SK-N-SH (cell line): Measurements from ENCODE around the gene FAM228B. TPM values are rescaled to one million over a fixed set of nuclear protein-coding genes. Genes with fewer than 3 reads are reported as not detected.

Source experiments
- CTCF ChIA-PET: fragments of 300-600, 350-600 bp; formaldehyde crosslinking; extraction: SDS; loops from one replicate; lab custom pipeline; 2021; lab: Yijun Ruan, JAX
- POLR2A ChIA-PET: fragments of 350-600 bp; sonication (Branson Sonifier 250); formaldehyde crosslinking; extraction: SDS; loops from one replicate; lab custom pipeline; 2020; ENCODE audit warnings: antibody characterized with exemption, inconsistent platforms; lab: Yijun Ruan, JAX
- DNase-seq: peaks from one replicate; pipeline ENCODE4 v3.0.0; 2012
- H2AFZ ChIP-seq: fragments of 200-600 bp; sonication (generic); 2 replicates; pipeline ENCODE4 v1.8.1; 2016; ENCODE audit warnings: antibody characterized with exemption, mild to moderate bottlenecking, low read depth
- H3F3A ChIP-seq: fragments of 200-600 bp; sonication (generic); replicated peaks from 2 replicates; pipeline ENCODE3; 2016; ENCODE audit warnings: antibody characterized with exemption, mild to moderate bottlenecking; ENCODE audit not compliant: insufficient read depth
- H3K27ac ChIP-seq, 2 experiments: fragments of 200-500 bp in 1 of 2; fragments of 200-600 bp in 1 of 2; sonication (Bioruptor generic) in 1 of 2; sonication (generic), shearing (Covaris generic) in 1 of 2; 2 replicates each; pipeline versions ENCODE4 v1.5.1 to v1.6.1; 2014 to 2016; ENCODE audit warnings: low read depth in 2 of 2, inconsistent platforms in 1 of 2, low read length in 1 of 2, mild to moderate bottlenecking in 1 of 2, mixed read lengths in 1 of 2
- H3K27me3 ChIP-seq: fragments of 200-600 bp; sonication (generic), shearing (Covaris generic); 2 replicates; pipeline ENCODE4 v1.6.1; 2016; ENCODE audit warnings: mixed run types; ENCODE audit not compliant: insufficient read depth
- H3K36me3 ChIP-seq, 2 experiments: fragments of 200-500 bp in 1 of 2; fragments of 200-600 bp in 1 of 2; sonication (Bioruptor generic) in 1 of 2; sonication (generic) in 1 of 2; replicated peaks in 1 of 2; 2 replicates each; pipeline versions ENCODE3 to v1.5.1; 2014 to 2016; ENCODE audit warnings: low read length in 1 of 2, mild to moderate bottlenecking in 1 of 2; ENCODE audit not compliant: insufficient read depth in 2 of 2, control insufficient read depth in 1 of 2
- H3K4me1 ChIP-seq, 2 experiments: fragments of 200-500 bp in 1 of 2; fragments of 200-600 bp in 1 of 2; sonication (Bioruptor generic) in 1 of 2; sonication (generic), shearing (Covaris generic) in 1 of 2; 2 replicates each; pipeline versions ENCODE4 v1.5.1 to v1.6.1; 2014 to 2016; ENCODE audit warnings: low read depth in 1 of 2, low read length in 1 of 2, mixed run types in 1 of 2; ENCODE audit not compliant: insufficient read depth in 2 of 2, control insufficient read depth in 1 of 2
- H3K4me2 ChIP-seq: fragments of 200-600 bp; sonication (generic), shearing (Covaris generic); 2 replicates; pipeline ENCODE4 v1.6.1; 2017; ENCODE audit warnings: mixed run types
- H3K4me3 ChIP-seq, 2 experiments: fragments of 200-500 bp in 1 of 2; fragments of 200-600 bp in 1 of 2; sonication (Bioruptor generic) in 1 of 2; sonication (generic), shearing (Covaris generic) in 1 of 2; 2 replicates each; pipeline versions ENCODE4 v1.5.1 to v1.8.1; 2014 to 2016; ENCODE audit warnings: low read depth in 2 of 2, inconsistent platforms in 1 of 2, low read length in 1 of 2, mild to moderate bottlenecking in 1 of 2, mixed read lengths in 1 of 2, moderate library complexity in 1 of 2
- H3K79me2 ChIP-seq: fragments of 200-600 bp; sonication (generic); 2 replicates; pipeline ENCODE4 v1.8.1; 2017; ENCODE audit warnings: mild to moderate bottlenecking; ENCODE audit not compliant: insufficient read depth
- H3K9ac ChIP-seq: fragments of 200-600 bp; sonication (generic); 2 replicates; pipeline ENCODE4 v1.6.1; 2017; ENCODE audit warnings: mixed run types
- H3K9me2 ChIP-seq: fragments of 200-600 bp; sonication (generic); 2 replicates; pipeline ENCODE4 v1.6.1; 2017; ENCODE audit warnings: mixed run types
- H3K9me3 ChIP-seq: fragments of 200-600 bp; sonication (generic); 2 replicates; pipeline ENCODE4 v1.6.1; 2017; ENCODE audit warnings: mixed run types, mild to moderate bottlenecking, moderate library complexity
- H4K20me1 ChIP-seq: fragments of 200-600 bp; sonication (generic); 2 replicates; pipeline ENCODE4 v1.6.1; 2017; ENCODE audit warnings: mild to moderate bottlenecking, mixed run types; ENCODE audit not compliant: insufficient read depth
- CHD2 ChIP-seq: fragments of 150-350 bp; IDR thresholded peaks from 2 replicates; pipeline ENCODE4 v1.6.1; 2018; ENCODE audit warnings: low read length; ENCODE audit not compliant: partially characterized antibody
- EP300 ChIP-seq, 2 experiments: IDR thresholded peaks; 2 replicates each; pipeline versions ENCODE4 v1.4.0 to v1.6.1; 2012; ENCODE audit warnings: borderline replicate concordance in 1 of 2, low read depth in 1 of 2, low read length in 1 of 2
- FOSL2 ChIP-seq: IDR thresholded peaks from 2 replicates; pipeline ENCODE4 v1.4.0; 2012; ENCODE audit warnings: low read depth, mild to moderate bottlenecking, moderate library complexity, borderline replicate concordance
- FOXJ3 ChIP-seq: sonication (generic); formaldehyde crosslinking; IDR thresholded peaks from 2 replicates; pipeline ENCODE4 v1.5.1; 2020; ENCODE audit warnings: mild to moderate bottlenecking, missing genetic modification reagents
- FOXM1 ChIP-seq: IDR thresholded peaks from 2 replicates; pipeline ENCODE4 v1.4.0; 2012; ENCODE audit warnings: low read depth, mild to moderate bottlenecking
- GABPA ChIP-seq: IDR thresholded peaks from 2 replicates; pipeline ENCODE4 v1.4.0; 2012; ENCODE audit warnings: low read depth, mild to moderate bottlenecking
- GATA2 ChIP-seq: sonication (generic); formaldehyde crosslinking; IDR thresholded peaks from 2 replicates; pipeline ENCODE4 v1.5.0; 2020; ENCODE audit warnings: mild to moderate bottlenecking, missing genetic modification reagents
- MEF2A ChIP-seq: IDR thresholded peaks from 2 replicates; pipeline ENCODE4 v1.4.0; 2012; ENCODE audit warnings: low read depth, borderline replicate concordance
- NRF1 ChIP-seq: IDR thresholded peaks from 2 replicates; pipeline ENCODE4 v1.6.1; 2012; ENCODE audit warnings: low read depth, mild to moderate bottlenecking, low read length
- POLR2AphosphoS5 ChIP-seq: IDR thresholded peaks from 2 replicates; pipeline ENCODE4 v1.6.1; 2012; ENCODE audit warnings: low read depth, low read length
- RAD21 ChIP-seq: IDR thresholded peaks from 2 replicates; pipeline ENCODE4 v1.6.1; 2012; ENCODE audit warnings: mild to moderate bottlenecking, low read length
- RFX5 ChIP-seq: IDR thresholded peaks from 2 replicates; pipeline ENCODE4 v1.6.1; 2012; ENCODE audit warnings: mild to moderate bottlenecking, improper control_type of control experiment, low read length
- SIN3A ChIP-seq: IDR thresholded peaks from 2 replicates; pipeline ENCODE4 v1.6.1; 2012; ENCODE audit warnings: low read depth, mild to moderate bottlenecking, low read length, moderate library complexity, borderline replicate concordance
- SMC3 ChIP-seq: IDR thresholded peaks from 2 replicates; pipeline ENCODE4 v1.6.1; 2012; ENCODE audit warnings: low read depth, low read length, improper control_type of control experiment
- TCF12 ChIP-seq: IDR thresholded peaks from 2 replicates; pipeline ENCODE4 v1.4.0; 2012
- TEAD4 ChIP-seq: IDR thresholded peaks from 2 replicates; pipeline ENCODE4 v1.4.0; 2012; ENCODE audit warnings: mild to moderate bottlenecking, borderline replicate concordance; ENCODE audit not compliant: insufficient read depth
- WGBS: methylation state at CpG from one replicate; pipeline ENCODE4 v1.1.6; 2017; ENCODE audit warnings: low lambda C conversion rate; 5-methylcytosine and 5-hydroxymethylcytosine counted together
- polyA plus RNA-seq, 3 experiments: library from polyadenylated mRNA; depleted of rRNA; stranded (reverse); fragments of >200 nt; gene quantifications; 2 replicates each; pipeline ENCODE4 v1.2.3, GENCODE V29; 2012
- TF ChIP-seq, protein P1 (sequence below): IDR thresholded peaks from 2 replicates; pipeline ENCODE4; 2012
- TF ChIP-seq, protein P2 (sequence below): fragments of 200-600 bp; sonication (generic); IDR thresholded peaks from 2 replicates; pipeline ENCODE4 v1.6.1; 2017; ENCODE audit warnings: antibody characterized with exemption, mild to moderate bottlenecking, moderate library complexity
- TF ChIP-seq, protein P3 (sequence below): fragments of 150-350 bp; IDR thresholded peaks from 2 replicates; pipeline ENCODE4 v1.6.1; 2016; ENCODE audit warnings: mild to moderate bottlenecking, low read depth, low read length
- TF ChIP-seq, protein P4 (sequence below): IDR thresholded peaks from 2 replicates; pipeline ENCODE4 v1.4.0; 2012; ENCODE audit warnings: low read depth, borderline replicate concordance
- TF ChIP-seq, protein P5 (sequence below): IDR thresholded peaks from 2 replicates; pipeline ENCODE4 v1.4.0; 2012; ENCODE audit warnings: low read depth, borderline replicate concordance

FAM228B gene
- polyA plus RNA-seq, 1 of the 3 experiments (the other 2 are of a cell fraction), result 5.3 TPM

DNA sequence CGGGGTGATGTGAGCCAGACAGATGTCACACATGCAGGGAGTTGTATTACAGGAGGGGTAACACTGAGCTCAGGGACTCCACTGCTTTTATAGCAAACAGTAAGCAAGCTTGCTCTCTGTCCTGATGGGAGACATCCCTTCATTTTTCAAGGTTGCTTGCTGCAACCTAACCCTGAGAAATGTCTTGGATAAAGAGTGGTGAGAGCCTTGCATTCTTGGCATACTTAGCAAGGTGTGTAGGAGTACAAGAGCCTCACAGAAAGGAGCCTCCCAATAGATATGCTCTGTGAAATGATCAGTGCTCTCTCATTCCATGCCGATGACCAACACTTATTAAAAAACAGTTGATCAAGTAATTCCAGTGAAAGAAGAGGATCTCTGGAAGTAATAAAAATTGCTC is 8.2 kb upstream of the FAM228B start (continued):
- TF ChIP-seq, protein P1, sequence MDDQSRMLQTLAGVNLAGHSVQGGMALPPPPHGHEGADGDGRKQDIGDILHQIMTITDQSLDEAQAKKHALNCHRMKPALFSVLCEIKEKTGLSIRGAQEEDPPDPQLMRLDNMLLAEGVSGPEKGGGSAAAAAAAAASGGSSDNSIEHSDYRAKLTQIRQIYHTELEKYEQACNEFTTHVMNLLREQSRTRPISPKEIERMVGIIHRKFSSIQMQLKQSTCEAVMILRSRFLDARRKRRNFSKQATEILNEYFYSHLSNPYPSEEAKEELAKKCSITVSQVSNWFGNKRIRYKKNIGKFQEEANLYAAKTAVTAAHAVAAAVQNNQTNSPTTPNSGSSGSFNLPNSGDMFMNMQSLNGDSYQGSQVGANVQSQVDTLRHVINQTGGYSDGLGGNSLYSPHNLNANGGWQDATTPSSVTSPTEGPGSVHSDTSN, result no peak
- TF ChIP-seq FOXJ3 (CRISPR knock-in tag) (no peak), EP300 (IDR thresholded peaks at IDR 0.05; ENCODE audit: borderline replicate concordance in 1 of 2, low read depth in 1 of 2, low read length in 1 of 2) (no peak), FOSL2 (no peak), SIN3A (no peak), GATA2 (CRISPR knock-in tag) (no peak), RFX5 (no peak), SMC3 (no peak)
- TF ChIP-seq, protein P2, sequence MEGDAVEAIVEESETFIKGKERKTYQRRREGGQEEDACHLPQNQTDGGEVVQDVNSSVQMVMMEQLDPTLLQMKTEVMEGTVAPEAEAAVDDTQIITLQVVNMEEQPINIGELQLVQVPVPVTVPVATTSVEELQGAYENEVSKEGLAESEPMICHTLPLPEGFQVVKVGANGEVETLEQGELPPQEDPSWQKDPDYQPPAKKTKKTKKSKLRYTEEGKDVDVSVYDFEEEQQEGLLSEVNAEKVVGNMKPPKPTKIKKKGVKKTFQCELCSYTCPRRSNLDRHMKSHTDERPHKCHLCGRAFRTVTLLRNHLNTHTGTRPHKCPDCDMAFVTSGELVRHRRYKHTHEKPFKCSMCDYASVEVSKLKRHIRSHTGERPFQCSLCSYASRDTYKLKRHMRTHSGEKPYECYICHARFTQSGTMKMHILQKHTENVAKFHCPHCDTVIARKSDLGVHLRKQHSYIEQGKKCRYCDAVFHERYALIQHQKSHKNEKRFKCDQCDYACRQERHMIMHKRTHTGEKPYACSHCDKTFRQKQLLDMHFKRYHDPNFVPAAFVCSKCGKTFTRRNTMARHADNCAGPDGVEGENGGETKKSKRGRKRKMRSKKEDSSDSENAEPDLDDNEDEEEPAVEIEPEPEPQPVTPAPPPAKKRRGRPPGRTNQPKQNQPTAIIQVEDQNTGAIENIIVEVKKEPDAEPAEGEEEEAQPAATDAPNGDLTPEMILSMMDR, result no peak
- TF ChIP-seq, all 33 proteins: peak for 0

DNA sequence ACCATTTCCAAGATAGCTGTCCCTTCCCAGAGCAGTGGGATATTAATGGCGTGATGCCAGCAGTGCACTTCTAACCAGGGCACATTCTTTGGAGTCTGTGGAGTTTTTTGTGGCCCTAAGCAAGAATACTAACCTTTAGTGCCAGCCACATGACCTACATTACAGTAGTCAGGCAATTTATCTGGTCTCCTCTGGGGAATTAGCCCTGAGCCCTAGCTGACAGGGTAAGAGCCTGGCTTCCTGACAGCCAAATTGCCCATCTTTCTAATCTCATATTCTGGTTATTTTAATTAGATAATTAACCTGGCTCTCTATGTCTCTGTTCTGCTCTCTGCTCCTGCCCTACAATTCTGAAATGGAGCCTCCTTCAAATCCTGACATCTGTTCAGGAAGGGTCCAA is 5.4 kb upstream of the FAM228B start:
- Histone ChIP-seq H3F3A (peaks cover 16% of the 10 kb centered on the region), H3K9ac (no peak overlapping the region), H3K4me2 (no peak overlapping the region), H3K27me3 (no peaks in the 10 kb centered on the region), H2AFZ (no peak overlapping the region), H3K27ac (peak overlapping the region in 1 of 2 experiments; percentile 53; a peak in 1 of 4 replicates), H3K9me2 (no peaks in the 10 kb centered on the region), H3K36me3 (no peaks in the 10 kb centered on the region), H3K79me2 (no peaks in the 10 kb centered on the region), H3K9me3 (no peaks in the 10 kb centered on the region), H4K20me1 (no peaks in the 10 kb centered on the region), H3K4me1 (peaks cover 0 to 11% of the 10 kb centered on the region in 2 experiments; a peak in 3 of 4 replicates), H3K4me3 (no peak overlapping the region)
- DNase-seq, result peak; percentile 84
- 50% methylated on average over 1 of the region's 1 CpG for WGBS
- CTCF ChIA-PET, result interaction anchor here (0.9 to 2.8 kb wide), 3 partner anchors 16 to 46 kb away, joined by 3 to 22 read pairs (median 4); partner anchors contain the start of gene TP53I3
- POLR2A ChIA-PET, result interaction anchor here (1.2 to 2.5 kb wide), 2 partner anchors 33 to 68 kb away, joined by 3 to 11 read pairs; partner anchors contain the start of gene TP53I3
- TF ChIP-seq POLR2AphosphoS5, result 0 out of 2 replicates have a peak, but pooled peaks have one; percentile 21
- TF ChIP-seq TCF12, result 0 out of 2 replicates have a peak, but pooled peaks have one; percentile 8
- TF ChIP-seq TEAD4, result peak; percentile 52; the same call in 1 of the 2 replicates
- no peak for TF ChIP-seq MEF2A
- TF ChIP-seq, protein P3, sequence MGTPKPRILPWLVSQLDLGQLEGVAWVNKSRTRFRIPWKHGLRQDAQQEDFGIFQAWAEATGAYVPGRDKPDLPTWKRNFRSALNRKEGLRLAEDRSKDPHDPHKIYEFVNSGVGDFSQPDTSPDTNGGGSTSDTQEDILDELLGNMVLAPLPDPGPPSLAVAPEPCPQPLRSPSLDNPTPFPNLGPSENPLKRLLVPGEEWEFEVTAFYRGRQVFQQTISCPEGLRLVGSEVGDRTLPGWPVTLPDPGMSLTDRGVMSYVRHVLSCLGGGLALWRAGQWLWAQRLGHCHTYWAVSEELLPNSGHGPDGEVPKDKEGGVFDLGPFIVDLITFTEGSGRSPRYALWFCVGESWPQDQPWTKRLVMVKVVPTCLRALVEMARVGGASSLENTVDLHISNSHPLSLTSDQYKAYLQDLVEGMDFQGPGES, result no peak
- peak; percentile 53 for TF ChIP-seq CHD2
- TF ChIP-seq FOXM1, result no peak
- peak in 1 of 2 experiments; percentile 85; a peak in 1 of 4 replicates for TF ChIP-seq EP300 (IDR thresholded peaks at IDR 0.05; ENCODE audit: borderline replicate concordance in 1 of 2, low read depth in 1 of 2, low read length in 1 of 2)
- TF ChIP-seq, protein P2, result no peak
- TF ChIP-seq, protein P4, sequence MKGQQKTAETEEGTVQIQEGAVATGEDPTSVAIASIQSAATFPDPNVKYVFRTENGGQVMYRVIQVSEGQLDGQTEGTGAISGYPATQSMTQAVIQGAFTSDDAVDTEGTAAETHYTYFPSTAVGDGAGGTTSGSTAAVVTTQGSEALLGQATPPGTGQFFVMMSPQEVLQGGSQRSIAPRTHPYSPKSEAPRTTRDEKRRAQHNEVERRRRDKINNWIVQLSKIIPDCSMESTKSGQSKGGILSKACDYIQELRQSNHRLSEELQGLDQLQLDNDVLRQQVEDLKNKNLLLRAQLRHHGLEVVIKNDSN, result no peak
- no peak; the same call in 1 of the 2 replicates for TF ChIP-seq RAD21
- TF ChIP-seq, protein P5, sequence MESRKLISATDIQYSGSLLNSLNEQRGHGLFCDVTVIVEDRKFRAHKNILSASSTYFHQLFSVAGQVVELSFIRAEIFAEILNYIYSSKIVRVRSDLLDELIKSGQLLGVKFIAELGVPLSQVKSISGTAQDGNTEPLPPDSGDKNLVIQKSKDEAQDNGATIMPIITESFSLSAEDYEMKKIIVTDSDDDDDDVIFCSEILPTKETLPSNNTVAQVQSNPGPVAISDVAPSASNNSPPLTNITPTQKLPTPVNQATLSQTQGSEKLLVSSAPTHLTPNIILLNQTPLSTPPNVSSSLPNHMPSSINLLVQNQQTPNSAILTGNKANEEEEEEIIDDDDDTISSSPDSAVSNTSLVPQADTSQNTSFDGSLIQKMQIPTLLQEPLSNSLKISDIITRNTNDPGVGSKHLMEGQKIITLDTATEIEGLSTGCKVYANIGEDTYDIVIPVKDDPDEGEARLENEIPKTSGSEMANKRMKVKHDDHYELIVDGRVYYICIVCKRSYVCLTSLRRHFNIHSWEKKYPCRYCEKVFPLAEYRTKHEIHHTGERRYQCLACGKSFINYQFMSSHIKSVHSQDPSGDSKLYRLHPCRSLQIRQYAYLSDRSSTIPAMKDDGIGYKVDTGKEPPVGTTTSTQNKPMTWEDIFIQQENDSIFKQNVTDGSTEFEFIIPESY, result no peak
- no peak for TF ChIP-seq FOXJ3 (CRISPR knock-in tag)
- no peak for TF ChIP-seq NRF1
- TF ChIP-seq GABPA, result no peak
- TF ChIP-seq GATA2 (CRISPR knock-in tag), result peak; percentile 78
- no peak for TF ChIP-seq SIN3A
